NCI-H510A treated with DMSO at 0.1 percent for 48 hours (cell line): ENCODE data around the gene NEURL1B.
"Not testable (repeated sequence)": the region's sequence is repeated elsewhere in the genome, so short reads cannot be mapped to it uniquely, and the experiment has no call there.

ENCODE experiments used
- DNase-seq: peaks from one replicate; lab custom pipeline; 2025; lab: John Stamatoyannopoulos, UW

Gene NEURL1B

DNA sequence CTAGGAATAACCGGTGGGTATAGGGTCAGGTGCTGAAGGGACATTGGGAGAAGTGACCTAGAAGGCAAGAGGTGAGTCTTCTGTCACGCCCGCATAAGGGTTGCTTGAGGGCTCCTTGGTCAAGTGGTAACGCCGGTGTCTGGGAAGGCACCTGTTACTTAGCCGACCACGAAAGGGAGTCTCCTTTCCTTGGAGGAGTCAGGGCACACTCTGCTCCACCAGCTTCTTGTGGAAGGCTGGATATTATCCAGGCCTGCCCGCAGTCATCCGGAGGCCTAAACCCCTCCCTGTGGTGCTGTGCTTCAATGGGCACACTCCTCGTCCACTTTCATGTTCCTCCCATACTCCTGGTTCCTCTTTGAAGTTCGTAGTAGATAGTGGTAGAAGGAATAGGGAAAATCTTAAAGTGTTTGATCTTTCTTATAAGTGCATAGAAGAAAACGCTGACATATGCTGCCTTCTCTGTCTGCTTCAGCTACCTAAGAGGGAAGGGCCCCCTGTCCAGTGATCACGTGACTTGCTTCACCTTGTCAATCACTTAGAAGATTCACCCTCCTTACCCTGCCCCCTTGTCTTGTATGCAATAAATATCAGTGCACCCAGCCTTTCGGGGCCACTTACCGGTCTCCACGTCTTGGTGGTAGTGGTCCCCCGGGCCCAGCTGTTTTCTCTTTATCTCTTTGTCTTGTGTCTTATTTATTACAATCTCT is 16.6 kb downstream of the NEURL1B start:
- DNase-seq = not testable (repeated sequence)

DNA sequence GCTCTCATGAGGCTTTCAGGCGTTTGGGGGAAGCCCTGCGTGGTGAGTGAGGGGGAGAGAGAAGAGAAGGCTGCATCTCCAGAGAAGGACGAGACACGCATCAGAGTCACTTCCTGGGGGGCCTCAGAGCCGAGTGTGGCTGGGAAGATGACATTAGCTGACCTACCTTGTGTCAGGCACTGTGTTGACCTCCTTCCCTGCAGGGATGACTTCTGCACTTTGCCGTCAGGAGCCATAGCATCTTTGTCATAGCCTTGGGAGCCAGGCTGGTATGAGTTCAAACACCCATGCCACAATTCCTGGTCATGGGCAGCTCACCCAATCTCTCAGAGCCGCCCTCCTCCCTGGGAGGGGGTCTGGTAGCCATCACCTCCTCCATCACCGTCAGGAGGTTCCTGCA is 17.3 kb downstream of the NEURL1B start:
- no peak for DNase-seq

DNA sequence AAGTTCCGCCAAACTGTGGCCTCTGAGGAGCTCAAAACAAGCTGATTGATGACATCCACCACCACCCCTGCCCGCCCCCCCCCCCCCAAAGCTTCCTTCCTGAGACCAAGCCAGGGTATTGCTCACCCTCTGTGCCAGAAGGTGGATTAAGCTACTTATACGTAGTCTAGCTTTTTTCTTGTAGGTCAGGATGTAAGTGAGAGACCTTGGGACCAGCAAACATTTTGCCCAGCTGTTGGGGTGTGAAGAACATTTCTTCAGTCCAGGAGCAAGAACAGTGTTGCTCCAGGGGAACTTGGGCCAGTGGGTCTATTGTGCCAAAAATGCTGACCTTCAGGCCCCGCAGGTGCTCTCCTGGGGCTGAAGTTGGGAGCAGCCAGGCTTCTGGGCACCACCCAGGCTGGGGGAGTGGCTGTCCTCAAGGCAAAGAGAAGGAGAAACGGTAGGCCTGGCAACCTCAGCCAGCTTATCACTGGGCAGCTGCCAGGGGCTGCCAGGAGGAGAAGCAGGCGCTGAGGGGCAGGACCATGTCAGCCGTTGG is 18.0 kb downstream of the NEURL1B start:
- DNase-seq = no peak

DNA sequence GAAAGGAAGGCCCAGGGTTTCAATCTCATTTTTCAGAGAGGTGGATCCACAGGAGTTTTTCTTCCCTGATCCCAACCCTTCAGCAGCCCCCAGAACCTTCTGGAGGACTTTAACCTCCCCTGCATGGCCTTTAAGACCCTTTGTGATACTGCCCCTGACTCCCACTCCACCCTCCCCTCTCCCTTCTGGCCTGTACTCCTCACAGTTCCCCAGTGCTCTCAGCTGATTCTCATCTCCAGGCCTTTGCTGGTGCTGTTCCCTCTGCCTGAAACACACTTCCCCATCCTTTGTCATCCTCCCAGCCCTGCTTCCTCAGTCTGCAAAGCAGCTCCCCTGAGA is 18.5 kb downstream of the NEURL1B start:
- no peak for DNase-seq

DNA sequence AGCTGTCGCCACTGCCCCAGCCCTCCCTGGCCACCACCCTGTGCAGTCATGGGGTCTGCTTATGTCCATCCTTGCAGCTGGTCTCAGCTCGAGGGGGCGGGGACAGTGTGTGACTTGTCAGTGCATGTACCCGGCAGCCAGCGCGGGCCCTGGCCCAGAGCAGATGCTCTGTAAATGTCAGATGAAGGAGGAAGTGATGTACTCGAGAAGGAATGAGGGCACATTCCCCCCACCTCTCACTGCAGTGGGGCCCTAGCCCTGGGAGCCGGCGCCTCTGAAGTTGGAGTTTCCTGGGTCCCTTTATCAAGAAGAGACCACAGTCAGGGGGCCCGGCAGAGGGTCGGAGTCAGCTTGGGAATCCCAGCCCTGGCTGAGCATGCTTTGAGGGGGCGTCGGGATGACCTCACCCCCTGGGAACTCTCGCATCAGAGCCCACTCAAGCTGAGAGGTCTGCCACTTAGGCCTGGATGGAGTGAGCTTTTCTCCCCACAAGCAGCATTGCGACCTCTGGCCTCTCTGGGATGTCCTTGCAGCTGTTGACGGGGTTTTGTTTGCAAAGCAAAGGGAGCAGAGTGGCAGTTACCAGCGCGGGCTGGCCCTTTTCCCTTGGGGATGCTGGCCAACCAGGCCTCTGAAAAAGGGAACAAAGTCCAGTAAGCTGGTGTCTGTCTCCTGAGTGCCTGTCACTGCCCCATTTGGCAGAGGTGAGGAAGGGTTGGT is 19.0 kb downstream of the NEURL1B start:
- DNase-seq = peak; percentile 47

DNA sequence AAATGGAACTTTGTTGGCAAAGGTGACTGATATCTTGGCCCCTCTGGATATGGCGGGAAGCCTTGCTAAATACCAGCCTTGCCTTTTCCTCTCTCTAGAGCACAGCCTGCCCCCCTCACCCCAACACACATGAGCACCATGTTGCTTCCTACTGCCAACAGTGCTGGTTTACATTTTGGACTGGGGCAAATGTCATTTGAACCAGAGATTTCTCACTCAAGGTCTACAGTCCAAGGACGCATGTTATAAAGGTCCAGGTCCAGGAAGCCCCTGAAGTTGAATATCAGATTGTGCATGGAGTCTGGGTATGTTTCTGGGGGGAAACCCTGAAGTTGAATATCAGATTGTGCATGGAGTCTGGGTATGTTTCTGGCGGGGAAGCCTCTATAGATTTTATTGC is 19.9 kb downstream of the NEURL1B start:
- DNase-seq = no peak

DNA sequence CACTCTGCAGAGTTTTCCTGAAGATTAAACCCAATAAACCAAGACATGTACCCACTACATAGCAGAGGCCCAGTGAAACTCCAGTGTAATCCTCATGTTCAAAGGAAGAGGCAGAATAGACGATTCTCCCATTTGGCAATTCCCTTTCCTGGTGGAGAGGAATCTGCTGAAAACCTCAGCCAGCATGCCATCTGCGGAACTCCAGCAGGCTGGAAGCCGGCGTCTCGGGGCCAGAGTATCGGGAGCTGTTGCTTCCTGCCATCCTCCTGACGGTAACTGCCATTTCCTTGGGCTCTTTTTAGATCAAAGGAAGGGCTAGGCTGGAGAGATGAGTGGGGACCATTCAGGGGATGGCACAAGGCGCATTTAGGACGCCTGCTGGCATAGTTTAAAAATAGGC is 20.5 kb downstream of the NEURL1B start:
- DNase-seq = no peak

DNA sequence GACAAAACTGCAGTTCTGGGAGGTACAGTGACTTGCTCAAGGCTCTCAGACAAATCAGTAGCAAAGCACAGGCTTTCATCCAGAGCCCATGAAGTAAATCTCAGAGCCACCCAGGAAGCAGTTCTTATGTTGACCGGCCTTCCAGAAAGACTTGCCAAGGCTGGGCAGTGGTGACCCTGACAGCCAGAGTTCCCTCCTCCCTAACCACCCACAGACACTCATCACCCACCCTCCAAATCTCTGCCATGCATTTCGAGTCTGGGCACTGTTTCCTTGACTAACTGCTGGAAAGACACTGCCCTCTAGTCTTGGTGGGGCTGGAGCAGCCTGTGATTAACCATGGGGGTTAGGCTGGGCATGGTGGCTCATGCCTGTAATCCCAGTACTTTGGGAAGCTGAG is 21.5 kb downstream of the NEURL1B start:
- DNase-seq = no peak

DNA sequence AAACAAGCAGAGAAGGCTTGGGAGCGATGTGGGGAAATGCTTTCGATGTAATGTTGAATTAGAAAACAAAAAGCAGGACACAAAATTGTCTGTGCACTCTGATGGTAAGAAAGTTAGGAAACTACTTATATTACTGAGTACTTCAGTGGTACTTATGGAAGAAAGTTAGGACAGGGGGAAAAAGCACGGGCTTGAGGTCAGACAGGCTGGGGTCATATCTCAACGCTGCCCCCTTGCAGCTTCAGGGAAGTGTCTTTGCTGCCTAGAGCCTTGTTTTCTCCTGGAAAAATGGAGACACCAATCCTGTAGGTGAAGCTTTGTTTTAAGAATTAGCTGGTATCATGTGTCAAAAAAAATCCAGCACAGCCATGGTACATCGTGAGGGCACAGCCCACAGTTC is 23.0 kb downstream of the NEURL1B start:
- no peak for DNase-seq

DNA sequence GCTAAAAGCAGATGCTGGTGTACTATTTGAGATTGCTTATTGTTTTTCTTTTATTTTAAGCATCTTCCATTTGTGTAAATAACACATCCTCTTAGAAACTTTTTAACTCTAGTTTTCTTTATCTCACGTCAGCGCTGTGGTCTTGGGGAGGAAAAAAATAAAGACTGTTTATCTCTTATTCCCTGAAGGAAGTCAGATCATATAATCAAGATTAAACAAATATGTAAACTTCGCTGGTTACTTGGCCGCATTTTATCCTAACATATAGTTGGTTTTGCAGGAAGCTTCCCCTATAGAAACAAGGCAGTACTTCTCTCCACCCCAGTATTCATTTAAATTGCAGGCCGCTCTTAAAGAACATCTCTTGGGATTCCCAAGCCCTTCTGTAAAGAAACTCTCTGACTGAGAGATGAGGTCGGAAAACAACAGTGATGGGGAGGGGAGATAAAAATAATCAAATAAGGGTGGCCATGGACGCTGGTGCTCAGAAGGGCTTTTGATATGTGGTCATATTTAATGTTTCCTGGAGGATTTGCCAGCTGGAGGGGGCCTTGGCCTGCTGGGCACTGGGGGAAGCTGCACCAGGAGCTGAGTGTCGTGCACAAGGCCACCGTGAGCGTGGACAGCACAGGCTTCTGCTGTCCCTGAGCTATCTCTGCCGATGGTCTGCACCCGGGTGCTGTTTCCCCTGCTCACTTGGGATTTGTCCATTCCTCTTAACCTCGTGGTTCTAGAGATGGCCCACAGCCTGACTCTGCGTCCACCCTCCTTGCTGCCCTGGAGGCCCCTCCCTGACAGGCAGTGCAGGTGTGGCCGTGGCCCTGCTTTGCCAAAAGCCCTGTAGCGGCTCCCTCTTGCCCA is 23.8 kb downstream of the NEURL1B start:
- no peak for DNase-seq

DNA sequence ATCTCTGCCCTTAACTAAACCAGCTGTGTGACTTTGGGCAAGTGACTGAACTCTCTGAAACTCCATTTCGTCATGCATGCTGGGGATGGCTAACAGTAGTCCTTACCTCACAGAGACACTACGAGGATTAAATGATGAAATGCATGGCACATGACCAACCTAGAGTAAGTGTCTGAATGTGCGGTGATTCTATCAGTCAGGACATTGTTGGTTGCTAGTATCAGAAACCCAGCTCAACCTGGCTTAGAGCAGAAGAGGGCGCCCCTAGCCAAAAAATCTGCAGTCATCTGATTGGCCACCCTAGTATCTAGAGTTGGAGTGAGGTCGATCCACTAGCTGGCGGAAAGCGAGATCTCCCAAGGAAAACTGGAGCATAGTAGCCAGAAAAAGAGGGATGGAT is 25.2 kb downstream of the NEURL1B start:
- no peak for DNase-seq

DNA sequence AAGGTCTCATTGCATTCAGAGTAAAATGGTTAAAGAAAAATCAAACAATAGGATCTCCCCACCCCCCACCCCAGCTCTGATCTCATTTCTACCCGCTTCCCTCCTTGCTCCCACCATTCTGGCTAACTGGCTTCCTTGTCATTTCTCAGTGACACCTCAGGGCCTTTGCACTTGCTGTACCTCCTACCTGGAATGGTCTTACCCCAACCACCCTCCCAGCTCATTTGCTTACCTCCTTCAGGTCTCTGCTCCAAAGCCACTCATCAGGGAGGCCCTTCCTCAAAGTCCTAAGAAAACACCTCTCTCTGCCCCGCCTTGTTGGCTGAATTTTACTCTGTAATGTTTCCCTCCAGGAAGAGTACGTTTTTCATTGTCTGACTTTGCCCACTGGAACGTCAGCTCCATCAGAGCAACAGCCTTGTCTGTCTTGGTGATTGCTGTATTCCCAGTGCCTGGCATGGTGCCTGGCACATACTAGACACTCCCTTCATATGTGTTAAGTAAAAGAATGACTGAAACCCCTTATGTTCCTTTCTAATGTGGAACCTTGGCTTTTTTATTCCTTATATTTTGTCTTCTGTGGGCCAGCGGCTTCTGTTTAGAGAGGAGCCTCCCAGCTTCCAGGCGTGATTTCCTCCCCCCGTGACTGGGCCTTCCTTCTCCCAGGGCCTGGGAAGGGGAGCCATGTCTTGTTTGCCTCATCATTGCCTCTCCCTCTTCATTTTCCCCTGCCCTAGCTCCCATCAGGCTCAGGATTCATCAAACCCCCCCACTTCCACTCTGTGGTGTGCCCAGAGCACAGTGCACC is 26.9 kb downstream of the NEURL1B start:
- no peak for DNase-seq

DNA sequence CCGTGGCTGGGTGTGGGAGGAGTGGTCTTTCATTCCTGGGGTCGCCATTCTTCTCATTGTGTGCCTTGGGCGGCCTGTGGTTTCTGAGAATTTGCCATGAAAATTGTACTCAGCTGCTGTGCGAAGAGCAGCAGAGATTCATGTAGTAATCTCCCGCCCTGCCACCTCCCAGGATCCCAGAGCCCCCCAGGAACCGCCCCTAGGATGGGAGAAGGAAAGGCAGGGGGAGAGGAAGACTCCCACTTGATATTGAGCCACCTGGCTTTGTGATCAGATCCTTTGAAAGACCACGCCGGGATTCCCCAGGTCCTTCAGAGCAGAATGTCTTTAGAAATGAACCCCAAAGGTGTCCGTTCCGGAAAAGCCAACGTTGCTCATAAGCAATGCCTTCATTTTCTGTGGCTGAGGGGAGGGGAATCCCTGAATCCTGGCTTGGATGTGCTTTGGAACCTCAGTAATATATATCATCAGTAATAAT is 27.6 kb downstream of the NEURL1B start:
- DNase-seq = no peak

DNA sequence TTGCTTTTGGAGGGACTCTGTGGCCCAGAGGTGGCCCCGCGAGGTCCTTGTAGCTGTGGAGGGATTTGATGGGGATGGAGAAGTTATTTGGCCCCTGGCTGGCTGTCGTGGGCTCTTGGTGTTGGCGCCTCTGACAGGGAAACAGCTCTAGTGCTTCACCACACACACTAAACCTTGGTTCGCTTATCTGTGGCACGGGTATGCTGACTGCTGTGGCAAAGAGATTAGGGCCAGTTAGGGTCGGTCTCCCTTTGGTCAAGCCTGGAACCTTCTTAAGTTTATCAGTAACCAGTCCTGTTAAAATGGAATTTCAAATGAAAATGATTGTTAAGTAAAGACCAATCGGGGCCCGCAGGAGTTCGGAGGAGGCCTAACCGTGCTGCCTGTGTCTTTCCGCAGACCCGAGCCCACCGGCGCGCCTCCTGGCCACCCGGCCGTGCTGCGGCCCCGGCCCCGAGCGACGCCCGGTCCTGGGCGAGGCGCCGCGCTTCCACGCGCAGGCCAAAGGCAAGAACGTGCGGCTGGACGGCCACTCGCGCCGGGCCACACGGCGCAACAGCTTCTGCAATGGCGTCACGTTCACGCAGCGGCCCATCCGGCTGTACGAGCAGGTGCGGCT is 28.4 kb downstream of the NEURL1B start:
- DNase-seq = no peak

DNA sequence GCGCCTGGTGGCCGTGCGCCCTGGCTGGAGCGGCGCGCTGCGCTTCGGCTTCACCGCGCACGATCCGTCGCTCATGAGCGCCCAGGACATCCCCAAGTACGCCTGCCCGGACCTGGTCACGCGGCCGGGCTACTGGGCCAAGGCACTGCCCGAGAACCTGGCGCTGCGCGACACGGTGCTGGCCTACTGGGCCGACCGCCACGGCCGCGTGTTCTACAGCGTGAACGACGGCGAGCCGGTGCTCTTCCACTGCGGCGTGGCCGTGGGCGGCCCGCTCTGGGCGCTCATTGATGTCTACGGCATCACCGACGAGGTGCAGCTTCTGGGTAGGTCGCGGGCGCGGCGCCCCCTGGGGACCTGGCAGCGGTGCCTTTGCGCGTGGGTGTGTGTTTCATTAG is 28.9 kb downstream of the NEURL1B start:
- no peak for DNase-seq

DNA sequence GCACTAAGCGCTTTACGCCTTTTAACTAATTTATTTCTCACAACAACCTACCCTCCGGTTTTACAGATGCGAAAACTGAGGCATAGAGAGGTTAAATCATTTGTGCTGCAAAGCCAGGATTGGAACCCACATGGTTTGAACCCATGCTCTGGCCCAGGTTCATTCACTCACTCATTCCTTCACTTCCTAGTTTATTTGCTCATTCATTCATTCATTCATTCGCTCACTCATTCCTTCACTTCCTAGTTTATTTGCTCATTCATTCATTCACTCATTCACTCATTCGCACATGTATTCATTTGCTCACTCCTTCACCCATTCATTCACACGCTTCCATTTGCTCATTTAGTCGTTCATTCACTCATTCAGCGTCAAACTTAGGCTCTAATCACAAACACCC is 29.4 kb downstream of the NEURL1B start:
- no peak for DNase-seq

DNA sequence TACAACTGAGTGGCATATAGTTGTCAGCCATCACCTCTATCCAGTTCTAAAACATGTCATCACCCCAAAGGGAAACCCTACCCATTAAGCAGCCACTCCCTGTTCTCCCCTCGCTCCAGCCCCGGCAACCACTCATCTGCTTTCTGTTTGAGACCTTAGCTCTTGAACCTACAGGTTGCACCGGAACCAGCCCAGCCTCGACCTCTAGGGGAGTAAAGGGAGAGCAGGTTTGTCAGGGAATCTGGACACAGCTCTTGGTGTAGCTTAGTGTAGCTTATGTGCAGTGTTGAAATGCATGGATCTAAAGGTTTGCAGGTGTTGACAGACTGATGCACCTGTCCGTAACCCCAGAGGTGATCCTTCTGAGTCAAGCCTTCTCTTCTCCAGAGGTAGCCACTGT is 30.0 kb downstream of the NEURL1B start:
- no peak for DNase-seq

DNA sequence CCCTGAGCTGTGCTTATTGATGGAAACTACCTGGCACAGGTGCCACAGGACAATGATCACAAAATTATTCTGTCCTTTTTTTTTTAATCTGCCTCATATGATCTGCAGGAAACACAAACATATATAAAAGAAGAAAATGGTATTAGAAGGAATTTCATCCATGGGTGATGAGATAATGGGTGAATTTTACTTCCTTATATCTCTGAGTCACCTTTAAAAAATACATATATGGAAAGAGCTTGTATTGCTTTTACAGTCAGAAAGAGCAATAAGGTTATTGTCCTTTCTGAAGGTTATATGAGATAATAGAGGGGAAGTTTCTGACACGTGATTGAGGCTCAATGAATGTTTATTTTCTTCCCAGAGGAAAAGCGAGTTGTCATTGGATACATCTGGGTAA is 31.6 kb downstream of the NEURL1B start:
- no peak for DNase-seq

DNA sequence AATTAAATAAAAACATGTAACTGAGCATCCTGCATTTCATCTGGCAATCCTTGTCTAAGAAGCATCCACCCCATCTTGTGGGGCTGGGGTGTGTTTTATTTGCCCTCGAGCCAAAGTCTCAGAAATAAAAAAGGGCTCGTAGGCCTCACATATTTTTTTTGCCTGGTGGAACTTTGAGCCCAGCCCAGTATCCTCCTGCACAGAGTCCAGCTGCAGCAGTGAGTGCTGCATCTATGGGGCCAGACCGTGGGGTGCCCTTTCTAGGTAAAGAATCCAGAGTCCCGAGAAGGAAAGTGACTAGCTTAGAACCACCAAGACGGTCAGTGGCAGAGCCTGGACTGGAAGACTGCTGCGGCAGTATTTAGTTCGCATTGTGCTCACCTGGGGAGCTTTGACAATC is 33.1 kb downstream of the NEURL1B start:
- no peak for DNase-seq

DNA sequence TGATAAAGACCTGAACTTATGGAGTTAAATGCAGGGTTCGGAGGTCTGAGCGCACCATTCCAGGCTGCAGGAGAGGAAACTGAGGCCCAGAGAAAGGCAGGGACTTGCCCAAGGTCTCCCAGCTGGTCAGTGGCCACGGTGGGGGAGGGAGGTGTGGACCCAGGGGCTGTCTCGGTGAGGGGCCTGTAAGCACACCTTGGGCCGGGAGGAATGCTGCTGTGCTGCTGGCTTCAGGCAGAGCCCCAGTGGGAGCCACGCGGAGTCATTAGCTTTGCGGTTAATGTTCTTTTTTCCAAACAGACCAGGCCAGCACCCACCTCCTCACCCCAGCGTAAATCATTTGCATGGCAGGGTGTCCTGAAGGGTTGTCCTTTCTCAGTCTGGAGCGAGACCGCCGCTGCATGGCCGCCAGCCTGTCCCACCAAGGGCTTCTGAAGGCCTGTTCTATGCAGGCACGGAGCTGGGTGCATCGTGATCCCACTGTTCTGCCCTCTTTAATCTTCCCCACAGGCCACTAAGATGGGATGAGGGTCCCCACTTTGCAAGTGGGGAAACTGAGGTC is 35.9 kb downstream of the NEURL1B start:
- DNase-seq = no peak

DNA sequence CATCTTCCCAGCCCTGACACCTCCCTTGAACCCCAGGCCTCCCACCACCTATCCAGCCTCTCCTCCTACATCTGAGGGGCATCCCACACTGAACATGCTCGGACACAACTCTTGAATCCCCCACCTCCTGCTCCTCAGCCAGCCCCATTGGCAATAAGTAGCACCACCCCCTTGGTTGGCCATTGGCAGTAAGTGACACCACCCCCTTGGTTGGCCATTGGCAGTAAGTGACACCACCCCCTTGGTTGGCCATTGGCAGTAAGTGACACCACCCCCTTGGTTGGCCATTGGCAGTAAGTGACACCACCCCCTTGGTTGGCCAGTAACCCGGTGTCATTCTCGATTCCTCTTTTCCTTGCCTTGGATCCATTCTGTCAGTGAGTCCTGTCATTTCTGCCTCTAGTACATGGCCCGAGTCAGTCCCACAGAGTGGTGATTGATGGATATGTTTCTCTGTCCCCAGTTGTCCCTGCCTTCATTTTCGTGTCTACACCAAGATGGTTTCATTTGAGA is 37.4 kb downstream of the NEURL1B start:
- not testable (repeated sequence) for DNase-seq
